Measurements from ENCODE around the gene SLC35G6.
A peak's percentile ranks its signal among the peaks of the same experiment; 100 is the strongest.

SLC35G6 gene

DNA sequence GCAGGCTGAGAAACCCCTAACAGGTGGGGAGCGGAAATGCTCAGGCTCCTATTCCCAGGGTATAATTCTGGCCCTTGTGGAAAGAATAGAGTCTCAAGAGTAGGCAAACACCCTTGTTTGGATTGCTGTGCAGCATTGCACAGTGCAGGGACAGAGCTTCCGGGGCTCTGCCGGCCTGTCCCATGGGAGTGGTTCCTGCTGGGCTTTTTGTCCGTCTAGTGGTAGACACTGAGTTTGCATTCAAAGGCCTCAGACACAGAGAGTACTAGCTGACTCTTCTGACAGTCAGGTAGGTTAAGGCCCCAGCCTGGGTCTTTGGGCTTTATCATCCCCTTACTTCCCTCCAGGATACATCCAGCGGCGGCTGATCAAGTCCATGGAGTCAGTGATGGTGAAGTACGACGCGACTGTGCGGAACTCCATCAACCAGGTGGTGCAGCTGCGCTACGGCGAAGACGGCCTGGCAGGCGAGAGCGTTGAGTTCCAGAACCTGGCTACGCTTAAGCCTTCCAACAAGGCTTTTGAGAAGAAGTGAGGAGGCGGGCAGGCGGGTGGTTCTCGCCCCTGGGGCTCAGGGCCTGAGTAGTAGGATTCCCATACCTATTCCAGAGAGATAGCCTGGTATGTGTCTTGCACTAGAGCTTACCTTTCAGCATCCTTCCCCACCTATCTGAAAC, 21.1 kb downstream of the SLC35G6 start:
- DNase-seq (ENCODE audit: low read depth), result no peak

DNA sequence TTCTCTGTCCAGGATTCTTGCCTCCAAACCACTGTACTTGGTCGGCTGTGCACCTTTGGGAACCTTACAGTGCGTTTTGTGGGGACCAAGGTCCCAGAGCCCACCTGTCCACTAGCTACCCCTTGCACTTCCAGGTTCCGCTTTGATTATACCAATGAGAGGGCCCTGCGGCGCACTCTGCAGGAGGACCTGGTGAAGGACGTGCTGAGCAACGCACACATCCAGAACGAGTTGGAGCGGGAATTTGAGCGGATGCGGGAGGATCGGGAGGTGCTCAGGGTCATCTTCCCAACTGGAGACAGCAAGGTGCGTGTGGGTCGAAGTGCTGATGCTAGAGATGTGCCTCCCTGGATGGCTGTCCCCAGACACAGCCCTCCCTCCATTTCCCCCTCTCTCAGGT, 21.7 kb downstream of the SLC35G6 start:
- no peak for DNase-seq (ENCODE audit: low read depth)

DNA sequence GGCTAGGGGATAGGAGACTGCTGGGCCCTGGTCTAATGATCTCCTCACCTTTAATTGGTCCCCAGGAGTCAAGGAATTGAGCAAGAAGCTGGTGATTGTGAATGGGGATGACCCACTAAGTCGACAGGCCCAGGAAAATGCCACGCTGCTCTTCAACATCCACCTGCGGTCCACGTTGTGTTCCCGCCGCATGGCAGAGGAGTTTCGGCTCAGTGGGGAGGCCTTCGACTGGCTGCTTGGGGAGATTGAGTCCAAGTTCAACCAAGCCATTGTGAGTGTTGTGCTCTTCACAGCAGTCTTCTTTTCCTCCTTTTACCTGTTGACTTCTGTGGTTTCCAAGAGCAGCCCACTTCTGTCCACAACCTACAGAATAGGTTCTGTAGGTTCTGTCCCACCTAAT, 22.3 kb downstream of the SLC35G6 start:
- DNase-seq (ENCODE audit: low read depth), result no peak

DNA sequence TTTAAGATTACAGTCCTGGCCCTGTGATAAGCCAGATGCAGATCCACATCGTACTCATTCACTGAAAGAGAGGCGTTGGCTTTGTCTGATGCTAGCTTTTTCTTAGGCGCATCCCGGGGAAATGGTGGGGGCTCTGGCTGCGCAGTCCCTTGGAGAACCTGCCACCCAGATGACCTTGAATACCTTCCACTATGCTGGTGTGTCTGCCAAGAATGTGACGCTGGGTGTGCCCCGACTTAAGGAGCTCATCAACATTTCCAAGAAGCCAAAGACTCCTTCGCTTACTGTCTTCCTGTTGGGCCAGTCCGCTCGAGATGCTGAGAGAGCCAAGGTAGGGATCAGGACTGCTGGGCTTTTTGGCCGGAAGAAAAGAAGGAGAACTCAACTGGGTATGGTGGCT, 26.9 kb downstream of the SLC35G6 start:
- no peak for DNase-seq (ENCODE audit: low read depth)

DNA sequence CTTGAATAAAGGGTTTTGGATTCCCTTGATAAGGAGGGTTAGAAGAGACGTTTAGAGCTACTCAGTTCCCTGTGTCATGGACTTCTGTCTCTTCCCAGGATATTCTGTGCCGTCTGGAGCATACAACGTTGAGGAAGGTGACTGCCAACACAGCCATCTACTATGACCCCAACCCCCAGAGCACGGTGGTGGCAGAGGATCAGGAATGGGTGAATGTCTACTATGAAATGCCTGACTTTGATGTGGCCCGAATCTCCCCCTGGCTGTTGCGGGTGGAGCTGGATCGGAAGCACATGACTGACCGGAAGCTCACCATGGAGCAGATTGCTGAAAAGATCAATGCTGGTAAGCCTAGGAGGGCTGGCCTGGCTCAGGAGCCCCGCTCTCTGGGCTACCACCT, 27.6 kb downstream of the SLC35G6 start:
- no peak for DNase-seq (ENCODE audit: low read depth)

DNA sequence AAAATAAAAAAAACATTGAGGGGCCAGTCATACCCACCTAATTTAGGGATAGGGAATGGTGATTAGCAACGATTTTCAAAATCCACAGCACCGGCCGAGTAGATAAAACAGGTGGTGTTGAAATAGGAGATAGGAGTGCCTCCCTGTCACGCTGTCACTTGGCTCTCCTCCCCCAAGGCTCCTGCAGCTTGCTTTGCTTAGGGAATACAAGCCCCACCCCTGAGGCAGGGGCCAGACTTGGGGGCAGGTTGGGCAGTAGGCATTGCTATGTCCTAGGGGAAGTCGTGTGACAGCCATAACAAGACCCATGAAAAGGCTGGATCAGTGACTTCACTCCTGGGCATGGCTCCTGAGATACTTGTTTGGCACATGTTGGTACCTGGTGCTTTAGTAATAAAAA, 28.7 kb downstream of the SLC35G6 start:
- no peak for DNase-seq (ENCODE audit: low read depth)

DNA sequence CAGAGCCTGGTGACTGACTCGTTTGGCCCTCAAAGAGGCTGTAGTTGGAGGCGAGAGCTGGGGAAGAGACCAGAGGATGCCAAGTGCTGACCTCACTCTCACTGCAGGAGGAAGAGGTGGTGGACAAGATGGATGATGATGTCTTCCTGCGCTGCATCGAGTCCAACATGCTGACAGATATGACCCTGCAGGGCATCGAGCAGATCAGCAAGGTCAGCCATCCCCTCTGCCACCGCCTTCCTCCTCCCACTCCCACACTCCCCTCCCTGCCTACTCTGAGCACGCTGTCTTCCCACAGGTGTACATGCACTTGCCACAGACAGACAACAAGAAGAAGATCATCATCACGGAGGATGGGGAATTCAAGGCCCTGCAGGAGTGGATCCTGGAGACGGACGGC, 29.9 kb downstream of the SLC35G6 start:
- DNase-seq (ENCODE audit: low read depth), result no peak

DNA sequence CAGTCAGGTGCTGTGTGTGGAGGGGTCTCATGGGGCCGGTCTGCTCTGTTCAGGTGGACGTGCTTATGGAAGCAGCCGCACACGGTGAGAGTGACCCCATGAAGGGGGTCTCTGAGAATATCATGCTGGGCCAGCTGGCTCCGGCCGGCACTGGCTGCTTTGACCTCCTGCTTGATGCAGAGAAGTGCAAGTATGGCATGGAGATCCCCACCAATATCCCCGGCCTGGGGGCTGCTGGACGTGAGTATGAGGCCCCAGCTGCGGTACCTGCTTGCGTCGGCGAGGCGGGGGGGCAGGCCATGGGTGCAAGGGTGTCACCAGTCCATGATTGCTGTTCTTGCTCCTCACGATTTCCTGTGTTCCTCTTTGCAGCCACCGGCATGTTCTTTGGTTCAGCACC, 30.9 kb downstream of the SLC35G6 start:
- DNase-seq (ENCODE audit: low read depth), result no peak

DNA sequence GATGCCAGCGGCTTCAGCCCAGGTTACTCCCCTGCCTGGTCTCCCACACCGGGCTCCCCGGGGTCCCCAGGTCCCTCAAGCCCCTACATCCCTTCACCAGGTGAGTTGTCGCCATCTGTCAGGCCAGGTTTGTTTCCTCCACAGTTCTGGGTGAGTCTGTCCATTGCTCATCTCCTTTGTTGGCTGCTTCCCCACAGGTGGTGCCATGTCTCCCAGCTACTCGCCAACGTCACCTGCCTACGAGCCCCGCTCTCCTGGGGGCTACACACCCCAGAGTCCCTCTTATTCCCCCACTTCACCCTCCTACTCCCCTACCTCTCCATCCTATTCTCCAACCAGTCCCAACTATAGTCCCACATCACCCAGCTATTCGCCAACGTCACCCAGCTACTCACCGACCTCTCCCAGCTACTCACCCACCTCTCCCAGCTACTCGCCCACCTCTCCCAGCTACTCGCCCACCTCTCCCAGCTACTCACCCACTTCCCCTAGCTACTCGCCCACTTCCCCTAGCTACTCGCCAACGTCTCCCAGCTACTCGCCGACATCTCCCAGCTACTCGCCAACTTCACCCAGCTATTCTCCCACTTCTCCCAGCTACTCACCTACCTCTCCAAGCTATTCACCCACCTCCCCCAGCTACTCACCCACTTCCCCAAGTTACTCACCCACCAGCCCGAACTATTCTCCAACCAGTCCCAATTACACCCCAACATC, 31.7 kb downstream of the SLC35G6 start:
- no peak for DNase-seq (ENCODE audit: low read depth)

DNA sequence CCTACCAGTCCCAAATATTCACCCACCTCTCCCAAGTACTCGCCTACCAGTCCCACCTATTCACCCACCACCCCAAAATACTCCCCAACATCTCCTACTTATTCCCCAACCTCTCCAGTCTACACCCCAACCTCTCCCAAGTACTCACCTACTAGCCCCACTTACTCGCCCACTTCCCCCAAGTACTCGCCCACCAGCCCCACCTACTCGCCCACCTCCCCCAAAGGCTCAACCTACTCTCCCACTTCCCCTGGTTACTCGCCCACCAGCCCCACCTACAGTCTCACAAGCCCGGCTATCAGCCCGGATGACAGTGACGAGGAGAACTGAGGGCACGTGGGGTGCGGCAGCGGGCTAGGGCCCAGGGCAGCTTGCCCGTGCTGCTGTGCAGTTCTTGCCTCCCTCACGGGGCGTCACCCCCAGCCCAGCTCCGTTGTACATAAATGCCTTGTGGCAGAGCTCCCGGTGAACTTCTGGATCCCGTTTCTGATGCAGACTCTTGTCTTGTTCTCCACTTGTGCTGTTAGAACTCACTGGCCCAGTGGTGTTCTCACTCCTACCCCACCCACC, 32.7 kb downstream of the SLC35G6 start:
- no peak for DNase-seq (ENCODE audit: low read depth)

DNA sequence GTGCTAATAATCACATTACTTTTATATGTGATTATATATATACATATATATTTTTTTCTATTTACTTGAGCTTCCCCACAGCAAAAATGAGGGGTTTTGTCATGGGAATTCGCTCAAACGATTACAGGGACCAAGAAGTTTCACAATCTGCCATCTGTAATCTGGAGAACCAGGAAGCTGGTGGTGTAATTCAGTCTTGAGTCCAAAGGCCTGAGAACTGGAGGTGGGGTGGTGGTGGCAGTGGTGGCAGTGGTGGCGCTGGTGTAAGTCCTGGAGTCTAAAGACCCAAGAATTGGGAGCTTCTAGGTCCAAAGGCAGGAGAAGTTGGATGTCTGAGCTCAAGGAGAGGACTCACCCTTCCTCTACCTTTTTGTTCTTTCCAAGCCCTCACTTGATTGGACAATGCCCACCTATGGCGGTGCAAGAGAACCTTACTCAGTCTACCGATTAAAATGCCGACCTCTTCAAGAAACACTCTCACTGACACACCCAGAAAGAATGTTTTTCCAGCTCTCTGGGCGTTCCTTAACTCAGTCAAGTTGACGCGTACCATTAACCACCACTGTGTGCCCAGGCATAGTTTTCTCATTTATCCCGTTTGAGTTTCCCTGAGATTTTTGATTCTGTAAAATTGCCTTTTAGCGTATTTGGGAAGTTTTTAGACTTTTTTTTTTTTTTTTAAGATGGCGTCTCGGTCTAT, 34.8 kb downstream of the SLC35G6 start:
- DNase-seq (ENCODE audit: low read depth), result no peak

DNA sequence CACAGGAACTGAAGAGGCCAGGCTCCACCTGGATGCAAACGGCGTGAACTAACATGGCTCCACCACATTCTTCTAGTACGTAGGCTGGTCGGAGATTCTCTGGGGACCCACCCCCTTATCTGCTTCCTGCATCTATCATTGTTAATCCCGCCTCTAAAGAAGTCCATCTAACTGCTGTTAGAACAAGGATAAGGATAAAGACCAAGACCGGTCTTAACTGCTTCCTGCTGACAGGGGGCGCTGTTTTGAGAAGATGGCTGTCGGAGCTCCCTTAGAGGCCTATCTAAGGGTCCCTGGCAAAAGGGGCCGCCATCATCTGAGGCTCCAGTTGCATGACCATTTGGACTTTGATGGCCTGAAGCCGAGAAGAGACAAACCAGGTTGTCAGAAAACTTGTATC, 41.8 kb downstream of the SLC35G6 start:
- peak; percentile 46 for DNase-seq (ENCODE audit: low read depth)

DNA sequence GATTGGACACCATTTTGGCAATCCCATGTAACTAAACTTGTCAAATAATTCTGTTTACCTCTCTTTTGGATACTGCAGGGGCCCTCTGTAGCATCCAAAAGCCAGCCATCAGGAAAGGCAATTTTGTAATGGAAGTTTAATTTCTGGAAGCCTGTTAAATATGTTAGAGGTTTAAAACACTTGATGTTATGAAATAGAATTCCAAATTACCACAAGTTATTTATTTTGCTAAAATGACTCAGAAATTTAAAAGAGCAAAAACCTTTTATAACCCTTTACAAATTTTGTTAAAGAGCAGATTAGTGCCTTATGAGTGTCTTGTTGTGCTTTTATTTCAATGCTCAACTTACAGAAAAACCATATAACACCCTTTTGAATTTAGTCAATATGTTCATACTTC, 47.6 kb downstream of the SLC35G6 start:
- DNase-seq (ENCODE audit: low read depth), result no peak

DNA sequence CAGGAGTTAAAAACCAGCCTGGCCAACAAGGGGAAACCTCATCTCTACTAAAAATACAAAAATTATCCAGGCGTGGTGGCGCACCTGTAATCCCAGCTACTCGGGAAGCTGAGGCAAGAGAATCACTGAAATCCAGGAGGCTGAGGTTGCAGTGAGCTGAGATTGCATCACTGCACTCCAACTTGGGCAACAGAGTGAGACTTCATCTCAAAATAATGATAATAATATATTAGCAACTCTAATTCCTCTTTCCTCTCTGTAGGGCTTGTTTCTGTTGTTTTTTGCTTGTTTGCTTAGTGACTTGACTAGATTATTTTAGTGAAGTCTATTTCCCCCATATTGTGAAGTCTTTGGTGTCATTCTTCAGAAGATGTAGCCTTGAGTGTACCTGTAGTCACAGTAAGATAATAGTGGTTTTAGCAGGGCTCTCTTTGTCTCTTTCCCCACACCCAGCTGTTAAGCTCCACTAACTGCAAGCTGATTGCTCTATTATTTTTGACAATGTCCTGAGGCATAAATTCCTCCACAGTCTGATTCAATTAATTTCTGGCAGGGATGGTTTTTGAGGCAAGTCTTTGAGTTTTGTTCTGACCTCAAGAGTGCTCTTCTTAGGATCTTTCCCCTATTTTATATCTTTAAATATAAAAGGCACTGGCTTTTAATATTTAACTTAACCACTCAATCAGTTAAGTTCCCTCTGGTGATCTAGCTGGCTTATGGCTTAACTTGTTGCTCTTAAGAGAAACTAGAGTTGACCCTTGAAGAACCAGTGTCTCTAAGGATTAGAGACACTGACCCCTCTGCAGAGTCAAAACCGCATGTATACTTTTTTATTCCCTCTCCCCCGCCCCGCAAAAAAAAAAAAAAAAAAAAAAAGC, 49.0 kb downstream of the SLC35G6 start:
- no peak for DNase-seq (ENCODE audit: low read depth)
